ENCODE results near the gene GPR85.

GRCh38 chr7:113062499-113062898 lies 24.1 kb downstream of the GPR85 start:
- TF ChIP-seq, protein P1, sequence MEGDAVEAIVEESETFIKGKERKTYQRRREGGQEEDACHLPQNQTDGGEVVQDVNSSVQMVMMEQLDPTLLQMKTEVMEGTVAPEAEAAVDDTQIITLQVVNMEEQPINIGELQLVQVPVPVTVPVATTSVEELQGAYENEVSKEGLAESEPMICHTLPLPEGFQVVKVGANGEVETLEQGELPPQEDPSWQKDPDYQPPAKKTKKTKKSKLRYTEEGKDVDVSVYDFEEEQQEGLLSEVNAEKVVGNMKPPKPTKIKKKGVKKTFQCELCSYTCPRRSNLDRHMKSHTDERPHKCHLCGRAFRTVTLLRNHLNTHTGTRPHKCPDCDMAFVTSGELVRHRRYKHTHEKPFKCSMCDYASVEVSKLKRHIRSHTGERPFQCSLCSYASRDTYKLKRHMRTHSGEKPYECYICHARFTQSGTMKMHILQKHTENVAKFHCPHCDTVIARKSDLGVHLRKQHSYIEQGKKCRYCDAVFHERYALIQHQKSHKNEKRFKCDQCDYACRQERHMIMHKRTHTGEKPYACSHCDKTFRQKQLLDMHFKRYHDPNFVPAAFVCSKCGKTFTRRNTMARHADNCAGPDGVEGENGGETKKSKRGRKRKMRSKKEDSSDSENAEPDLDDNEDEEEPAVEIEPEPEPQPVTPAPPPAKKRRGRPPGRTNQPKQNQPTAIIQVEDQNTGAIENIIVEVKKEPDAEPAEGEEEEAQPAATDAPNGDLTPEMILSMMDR (conservative IDR thresholded peaks at IDR 0.05; ENCODE audit: low read depth, low read length): no peak
- TF ChIP-seq EZH2phosphoT487 (IDR thresholded peaks at IDR 0.05; ENCODE audit: borderline replicate concordance, low read length): no peak
